Liver (tissue), 9 donors: ENCODE measurements around the gene CACNA1F. TPM values are rescaled to one million over a fixed set of nuclear protein-coding genes. Genes with fewer than 3 reads are reported as not detected.

ENCODE experiments used
- DNase-seq: peaks from one replicate; pipeline ENCODE4 v3.0.0-alpha.2; 2017; ENCODE audit warnings: low spot score
- H3K27ac ChIP-seq, 2 donors: one replicate each; pipeline ENCODE4 v1.7.0; 2013; ENCODE audit warnings: inconsistent platforms in 2 of 2, low read length in 2 of 2, control low read depth in 1 of 2, low read depth in 1 of 2, mild to moderate bottlenecking in 1 of 2
- H3K27me3 ChIP-seq, 4 donors: one replicate each; pipeline versions ENCODE4 v1.6.1 to v1.7.0; 2013; ENCODE audit warnings: low read length in 3 of 4, inconsistent platforms in 1 of 4, mild to moderate bottlenecking in 1 of 4, moderate library complexity in 1 of 4; ENCODE audit not compliant: control insufficient read depth in 4 of 4, insufficient read depth in 4 of 4
- H3K36me3 ChIP-seq, 4 donors: one replicate each; pipeline versions ENCODE4 v1.6.1 to v1.7.0; 2013; ENCODE audit warnings: low read length in 3 of 4, mild to moderate bottlenecking in 3 of 4, low read depth in 1 of 4, moderate library complexity in 1 of 4; ENCODE audit not compliant: control insufficient read depth in 4 of 4, insufficient read depth in 3 of 4
- H3K4me1 ChIP-seq, 4 donors: one replicate each; pipeline versions ENCODE4 v1.6.1 to v1.7.0; 2013; ENCODE audit warnings: low read length in 3 of 4, mild to moderate bottlenecking in 3 of 4, moderate library complexity in 1 of 4; ENCODE audit not compliant: control insufficient read depth in 4 of 4, insufficient read depth in 4 of 4
- H3K4me3 ChIP-seq, 3 donors: one replicate each; pipeline versions ENCODE4 v1.6.1 to v1.7.0; 2013; ENCODE audit warnings: low read length in 3 of 3, control low read depth in 1 of 3, low read depth in 1 of 3, mild to moderate bottlenecking in 1 of 3
- H3K9ac ChIP-seq, 2 donors: one replicate each; pipeline ENCODE4 v1.7.0; 2013; ENCODE audit warnings: low read length in 2 of 2, mild to moderate bottlenecking in 2 of 2, moderate library complexity in 2 of 2, control low read depth in 1 of 2, low read depth in 1 of 2
- H3K9me3 ChIP-seq, 4 donors: one replicate each; pipeline versions ENCODE4 v1.6.1 to v1.7.0; 2013; ENCODE audit warnings: low read length in 3 of 4; ENCODE audit not compliant: control insufficient read depth in 4 of 4
- FOXA1 ChIP-seq: IDR thresholded peaks from 2 replicates; pipeline ENCODE4 v1.6.1; 2016; ENCODE audit warnings: antibody characterized with exemption
- FOXA2 ChIP-seq: IDR thresholded peaks from 2 replicates; pipeline ENCODE4 v1.6.1; 2016; ENCODE audit warnings: antibody characterized with exemption
- GABPA ChIP-seq, 2 donors: IDR thresholded peaks in 1 of 2; conservative IDR thresholded peaks in 1 of 2; 2 replicates each; pipeline ENCODE4 v1.6.1; 2016; ENCODE audit warnings: antibody characterized with exemption in 2 of 2, mild to moderate bottlenecking in 1 of 2, moderate library complexity in 1 of 2
- HNF4A ChIP-seq, 2 donors: conservative IDR thresholded peaks; 2 replicates each; pipeline ENCODE4 v1.6.1; 2016; ENCODE audit warnings: antibody characterized with exemption in 2 of 2, mild to moderate bottlenecking in 2 of 2
- JUND ChIP-seq, 2 donors: IDR thresholded peaks; 2 replicates each; pipeline ENCODE4 v1.6.1; 2016; ENCODE audit warnings: antibody characterized with exemption in 2 of 2
- NR2F2 ChIP-seq: IDR thresholded peaks from 2 replicates; pipeline ENCODE4 v1.6.1; 2016; ENCODE audit warnings: antibody characterized with exemption
- RXRA ChIP-seq, 2 donors: IDR thresholded peaks; 2 replicates each; pipeline ENCODE4 v1.6.1; 2017 to 2018; ENCODE audit warnings: antibody characterized with exemption in 2 of 2, mild to moderate bottlenecking in 1 of 2
- SP1 ChIP-seq: IDR thresholded peaks from 2 replicates; pipeline ENCODE4 v1.6.1; 2018; ENCODE audit warnings: antibody characterized with exemption, mild to moderate bottlenecking
- TAF1 ChIP-seq: conservative IDR thresholded peaks from 2 replicates; pipeline ENCODE4 v1.6.1; 2016; ENCODE audit warnings: antibody characterized with exemption, mild to moderate bottlenecking
- YY1 ChIP-seq: IDR thresholded peaks from 2 replicates; pipeline ENCODE4 v1.6.1; 2016; ENCODE audit warnings: antibody characterized with exemption, mild to moderate bottlenecking
- WGBS: extraction: QIAGEN DNeasy Blood & Tissue Kit; methylation state at CpG from one replicate; pipeline ENCODE4 v1.1.7; 2013; 5-methylcytosine and 5-hydroxymethylcytosine counted together
- polyA plus RNA-seq, 2 donors: library from polyadenylated mRNA; stranded (reverse) in 1 of 2; unstranded in 1 of 2; fragments of 200-250 nt in 1 of 2; fragments of >200 nt in 1 of 2; fragmentation: Nextera tagmentation in 1 of 2; extraction: Ambion mirVana in 1 of 2; gene quantifications; one replicate each; pipeline versions ENCODE4 v1.2.1 to v1.2.3, GENCODE V29; 2013 to 2015
- total RNA-seq, 2 donors: library from RNA; depleted of rRNA; stranded (reverse); fragments of >200 nt; gene quantifications; one replicate each; pipeline ENCODE4 v1.2.3, GENCODE V29; 2014
- TF ChIP-seq, protein P1 (sequence below): IDR thresholded peaks from 2 replicates; pipeline ENCODE4 v1.6.1; 2016; ENCODE audit warnings: antibody characterized with exemption
- TF ChIP-seq, protein P2 (sequence below): IDR thresholded peaks from 2 replicates; pipeline ENCODE4 v1.6.1; 2016; ENCODE audit warnings: antibody characterized with exemption
- TF ChIP-seq, protein P3 (sequence below): IDR thresholded peaks from 2 replicates; pipeline ENCODE4 v1.6.1; 2016; ENCODE audit warnings: antibody characterized with exemption
- TF ChIP-seq, protein P4 (sequence below): IDR thresholded peaks from 2 replicates; pipeline ENCODE4 v1.6.1; 2016; ENCODE audit warnings: antibody characterized with exemption, mild to moderate bottlenecking
- TF ChIP-seq, protein P5 (sequence below): fragments of 150-350 bp; IDR thresholded peaks from 2 replicates; pipeline ENCODE4 v1.5.1; 2017; ENCODE audit warnings: improper control_type of control experiment, low read depth, low read length; ENCODE audit not compliant: missing input control
- donor health status: healthy.
- donor health status: healthy.
- donor health status: healthy.
- donor health status: healthy.
- donor health status: healthy.

CACNA1F gene
- total and polyA plus RNA-seq, 4 donors, result 0.03 TPM; not detected in 3

DNA sequence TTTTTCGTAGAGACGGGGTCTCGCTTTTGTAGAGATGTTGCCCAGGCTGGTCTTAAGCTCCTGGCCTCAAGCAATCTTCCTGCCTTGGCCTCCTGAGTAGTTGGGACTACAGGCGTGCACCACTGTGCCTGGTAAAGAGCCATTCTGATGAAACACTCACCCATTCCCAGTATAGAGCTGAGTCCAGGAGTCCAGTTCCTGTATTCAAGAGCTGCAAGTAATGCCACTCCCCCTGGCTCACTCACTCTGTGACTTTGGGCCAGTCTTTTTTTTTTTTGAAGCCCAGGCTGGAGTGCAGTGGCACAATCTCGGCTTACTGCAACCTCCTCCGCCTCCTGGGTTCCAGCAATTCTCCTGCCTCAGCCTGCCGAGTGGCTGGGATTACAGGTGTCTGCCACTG, 5.6 kb upstream of the CACNA1F start (continued):
- TF ChIP-seq, protein P1, sequence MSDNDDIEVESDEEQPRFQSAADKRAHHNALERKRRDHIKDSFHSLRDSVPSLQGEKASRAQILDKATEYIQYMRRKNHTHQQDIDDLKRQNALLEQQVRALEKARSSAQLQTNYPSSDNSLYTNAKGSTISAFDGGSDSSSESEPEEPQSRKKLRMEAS, result no peak
- TF ChIP-seq FOXA1 (no peak), GABPA (IDR thresholded peaks at IDR 0.05 in 1 of 2, conservative IDR thresholded peaks at IDR 0.05 in 1 of 2) (no peak), TAF1 (no peak)
- TF ChIP-seq, protein P2, sequence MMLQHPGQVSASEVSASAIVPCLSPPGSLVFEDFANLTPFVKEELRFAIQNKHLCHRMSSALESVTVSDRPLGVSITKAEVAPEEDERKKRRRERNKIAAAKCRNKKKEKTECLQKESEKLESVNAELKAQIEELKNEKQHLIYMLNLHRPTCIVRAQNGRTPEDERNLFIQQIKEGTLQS, result no peak

DNA sequence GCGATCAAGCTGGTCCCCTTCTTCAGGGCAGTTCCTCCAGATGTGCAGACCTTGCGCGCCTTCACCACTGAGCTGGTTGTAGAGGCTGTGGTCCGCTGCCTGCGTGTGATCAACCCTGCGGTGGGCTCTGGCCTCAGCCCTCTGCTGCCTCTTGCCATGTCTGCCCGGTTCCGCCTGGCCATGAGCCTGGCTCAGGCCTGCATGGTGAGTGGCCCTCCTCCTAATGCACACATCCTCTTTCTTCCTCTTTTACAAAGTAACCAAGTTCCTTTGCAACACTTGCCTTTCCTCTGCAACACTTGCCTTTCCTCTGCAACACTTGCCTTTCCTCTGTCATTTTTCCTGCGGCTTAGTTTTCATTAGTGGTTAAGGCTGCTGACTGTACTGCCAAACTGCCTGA, 3.9 kb upstream of the CACNA1F start:
- DNase-seq, result no peak
- H3K4me1 ChIP-seq, result no peaks in the 10 kb centered on the region
- H3K9ac ChIP-seq, result no peak overlapping the region
- WGBS, result 77% methylated on average over 9 of the region's 9 CpGs
- H3K4me3 ChIP-seq, result no peak overlapping the region
- no peaks in the 10 kb centered on the region for H3K9me3 ChIP-seq
- no peaks in the 10 kb centered on the region for H3K36me3 ChIP-seq
- H3K27ac ChIP-seq, result no peak overlapping the region
- TF ChIP-seq, protein P3, sequence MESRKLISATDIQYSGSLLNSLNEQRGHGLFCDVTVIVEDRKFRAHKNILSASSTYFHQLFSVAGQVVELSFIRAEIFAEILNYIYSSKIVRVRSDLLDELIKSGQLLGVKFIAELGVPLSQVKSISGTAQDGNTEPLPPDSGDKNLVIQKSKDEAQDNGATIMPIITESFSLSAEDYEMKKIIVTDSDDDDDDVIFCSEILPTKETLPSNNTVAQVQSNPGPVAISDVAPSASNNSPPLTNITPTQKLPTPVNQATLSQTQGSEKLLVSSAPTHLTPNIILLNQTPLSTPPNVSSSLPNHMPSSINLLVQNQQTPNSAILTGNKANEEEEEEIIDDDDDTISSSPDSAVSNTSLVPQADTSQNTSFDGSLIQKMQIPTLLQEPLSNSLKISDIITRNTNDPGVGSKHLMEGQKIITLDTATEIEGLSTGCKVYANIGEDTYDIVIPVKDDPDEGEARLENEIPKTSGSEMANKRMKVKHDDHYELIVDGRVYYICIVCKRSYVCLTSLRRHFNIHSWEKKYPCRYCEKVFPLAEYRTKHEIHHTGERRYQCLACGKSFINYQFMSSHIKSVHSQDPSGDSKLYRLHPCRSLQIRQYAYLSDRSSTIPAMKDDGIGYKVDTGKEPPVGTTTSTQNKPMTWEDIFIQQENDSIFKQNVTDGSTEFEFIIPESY, result no peak
- TF ChIP-seq, protein P1, result no peak
- no peaks in the 10 kb centered on the region for H3K27me3 ChIP-seq

DNA sequence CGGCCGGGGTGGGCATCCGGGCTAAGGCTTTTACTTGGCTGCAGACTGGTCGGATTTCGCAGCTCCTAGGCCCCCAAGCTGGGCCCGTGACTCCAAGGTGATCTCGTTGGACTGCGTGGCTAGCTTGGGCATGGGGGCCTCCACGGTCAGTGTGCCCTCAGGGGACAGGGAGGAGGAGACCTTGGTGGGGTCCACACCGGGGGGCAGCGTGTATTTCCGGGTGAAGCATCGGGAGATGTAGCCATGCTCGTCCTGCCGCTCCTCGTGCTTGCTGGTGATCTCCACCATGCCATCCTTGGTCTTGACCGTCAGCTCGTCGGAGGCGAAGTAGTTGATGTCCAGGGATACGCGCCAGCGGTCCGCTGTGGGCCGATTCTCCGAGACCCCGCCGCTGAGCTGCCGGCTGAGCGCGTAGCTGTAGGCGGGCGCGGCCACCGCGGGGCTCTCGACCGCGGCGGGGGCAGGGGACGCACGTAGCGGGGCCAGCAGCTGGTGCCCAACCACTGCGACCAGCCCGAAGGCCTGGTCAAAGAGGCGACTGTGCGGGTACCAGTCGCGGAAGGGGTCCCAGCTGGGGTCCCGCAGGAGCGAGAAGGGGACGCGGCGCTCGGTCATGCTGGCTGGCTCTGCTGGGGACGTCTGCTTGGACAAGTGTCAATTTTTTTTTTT, 881 bp upstream of the CACNA1F start:
- no peaks in the 10 kb centered on the region for H3K4me1 ChIP-seq
- H3K27ac ChIP-seq, result no peak overlapping the region
- H3K4me3 ChIP-seq, result no peak overlapping the region
- H3K36me3 ChIP-seq, result no peaks in the 10 kb centered on the region
- no peak for DNase-seq
- H3K9ac ChIP-seq, result no peak overlapping the region
- no peaks in the 10 kb centered on the region for H3K9me3 ChIP-seq
- TF ChIP-seq HNF4A (conservative IDR thresholded peaks at IDR 0.05), result no peak
- TF ChIP-seq, protein P4, sequence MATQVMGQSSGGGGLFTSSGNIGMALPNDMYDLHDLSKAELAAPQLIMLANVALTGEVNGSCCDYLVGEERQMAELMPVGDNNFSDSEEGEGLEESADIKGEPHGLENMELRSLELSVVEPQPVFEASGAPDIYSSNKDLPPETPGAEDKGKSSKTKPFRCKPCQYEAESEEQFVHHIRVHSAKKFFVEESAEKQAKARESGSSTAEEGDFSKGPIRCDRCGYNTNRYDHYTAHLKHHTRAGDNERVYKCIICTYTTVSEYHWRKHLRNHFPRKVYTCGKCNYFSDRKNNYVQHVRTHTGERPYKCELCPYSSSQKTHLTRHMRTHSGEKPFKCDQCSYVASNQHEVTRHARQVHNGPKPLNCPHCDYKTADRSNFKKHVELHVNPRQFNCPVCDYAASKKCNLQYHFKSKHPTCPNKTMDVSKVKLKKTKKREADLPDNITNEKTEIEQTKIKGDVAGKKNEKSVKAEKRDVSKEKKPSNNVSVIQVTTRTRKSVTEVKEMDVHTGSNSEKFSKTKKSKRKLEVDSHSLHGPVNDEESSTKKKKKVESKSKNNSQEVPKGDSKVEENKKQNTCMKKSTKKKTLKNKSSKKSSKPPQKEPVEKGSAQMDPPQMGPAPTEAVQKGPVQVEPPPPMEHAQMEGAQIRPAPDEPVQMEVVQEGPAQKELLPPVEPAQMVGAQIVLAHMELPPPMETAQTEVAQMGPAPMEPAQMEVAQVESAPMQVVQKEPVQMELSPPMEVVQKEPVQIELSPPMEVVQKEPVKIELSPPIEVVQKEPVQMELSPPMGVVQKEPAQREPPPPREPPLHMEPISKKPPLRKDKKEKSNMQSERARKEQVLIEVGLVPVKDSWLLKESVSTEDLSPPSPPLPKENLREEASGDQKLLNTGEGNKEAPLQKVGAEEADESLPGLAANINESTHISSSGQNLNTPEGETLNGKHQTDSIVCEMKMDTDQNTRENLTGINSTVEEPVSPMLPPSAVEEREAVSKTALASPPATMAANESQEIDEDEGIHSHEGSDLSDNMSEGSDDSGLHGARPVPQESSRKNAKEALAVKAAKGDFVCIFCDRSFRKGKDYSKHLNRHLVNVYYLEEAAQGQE, result no peak
- TF ChIP-seq TAF1, result no peak
- TF ChIP-seq, protein P3, result no peak
- TF ChIP-seq FOXA2, result no peak
- TF ChIP-seq FOXA1, result no peak
- no peak for TF ChIP-seq YY1
- no peak for TF ChIP-seq SP1
- TF ChIP-seq, protein P5, sequence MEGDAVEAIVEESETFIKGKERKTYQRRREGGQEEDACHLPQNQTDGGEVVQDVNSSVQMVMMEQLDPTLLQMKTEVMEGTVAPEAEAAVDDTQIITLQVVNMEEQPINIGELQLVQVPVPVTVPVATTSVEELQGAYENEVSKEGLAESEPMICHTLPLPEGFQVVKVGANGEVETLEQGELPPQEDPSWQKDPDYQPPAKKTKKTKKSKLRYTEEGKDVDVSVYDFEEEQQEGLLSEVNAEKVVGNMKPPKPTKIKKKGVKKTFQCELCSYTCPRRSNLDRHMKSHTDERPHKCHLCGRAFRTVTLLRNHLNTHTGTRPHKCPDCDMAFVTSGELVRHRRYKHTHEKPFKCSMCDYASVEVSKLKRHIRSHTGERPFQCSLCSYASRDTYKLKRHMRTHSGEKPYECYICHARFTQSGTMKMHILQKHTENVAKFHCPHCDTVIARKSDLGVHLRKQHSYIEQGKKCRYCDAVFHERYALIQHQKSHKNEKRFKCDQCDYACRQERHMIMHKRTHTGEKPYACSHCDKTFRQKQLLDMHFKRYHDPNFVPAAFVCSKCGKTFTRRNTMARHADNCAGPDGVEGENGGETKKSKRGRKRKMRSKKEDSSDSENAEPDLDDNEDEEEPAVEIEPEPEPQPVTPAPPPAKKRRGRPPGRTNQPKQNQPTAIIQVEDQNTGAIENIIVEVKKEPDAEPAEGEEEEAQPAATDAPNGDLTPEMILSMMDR, result no peak
- TF ChIP-seq, protein P1, result no peak
- no peak for TF ChIP-seq GABPA (IDR thresholded peaks at IDR 0.05 in 1 of 2, conservative IDR thresholded peaks at IDR 0.05 in 1 of 2)
- TF ChIP-seq, protein P2, result no peak
- no peak for TF ChIP-seq NR2F2
- no peak for TF ChIP-seq JUND (IDR thresholded peaks at IDR 0.05)
- no peak for TF ChIP-seq RXRA (IDR thresholded peaks at IDR 0.05)
- 48% methylated on average over 56 of the region's 56 CpGs for WGBS
- no peaks in the 10 kb centered on the region for H3K27me3 ChIP-seq
